Gastroesophageal sphincter (tissue), 4 donors: Measurements from ENCODE around the gene CFAP73. TPM values are rescaled to one million over a fixed set of nuclear protein-coding genes. Genes with fewer than 3 reads are reported as not detected.

ENCODE experiments used
- ATAC-seq: fragments of 150-250 bp; one replicate; pipeline ENCODE4 v1.9.1; 2016; ENCODE audit warnings: mild to moderate bottlenecking, moderate library complexity
- H3K27ac ChIP-seq, 4 donors: fragments of 200-600 bp; sonication (generic) in 3 of 4; 1 replicate in 3 of 4; 2 replicates in 1 of 4; pipeline ENCODE4 v1.5.1; 2016 to 2019
- H3K27me3 ChIP-seq: fragments of 200-600 bp; sonication (generic); one replicate; pipeline ENCODE4 v1.5.1; 2019
- H3K36me3 ChIP-seq, 2 donors: fragments of 200-600 bp; sonication (generic); one replicate each; pipeline ENCODE4 v1.5.1; 2019; ENCODE audit warnings: control low read depth in 1 of 2
- H3K4me1 ChIP-seq, 3 donors: fragments of 200-600 bp; sonication (generic); 1 replicate in 2 of 3; 2 replicates in 1 of 3; pipeline ENCODE4 v1.5.1; 2016 to 2019; ENCODE audit warnings: control low read depth in 2 of 3
- H3K4me3 ChIP-seq, 2 donors: fragments of 200-600 bp; sonication (generic); one replicate each; pipeline ENCODE4 v1.5.1; 2019; ENCODE audit warnings: mild to moderate bottlenecking in 1 of 2, moderate library complexity in 1 of 2
- H3K9me3 ChIP-seq, 3 donors: fragments of 200-600 bp; sonication (generic); one replicate each; pipeline ENCODE4 v1.5.1; 2017 to 2019; ENCODE audit warnings: control low read depth in 2 of 3
- EP300 ChIP-seq: sonication (generic); formaldehyde crosslinking; IDR thresholded peaks from one replicate; pipeline ENCODE4 v1.6.1; 2017; ENCODE audit warnings: antibody characterized with exemption, mild to moderate bottlenecking
- POLR2A ChIP-seq, 2 donors: fragments of 450-650 bp; IDR thresholded peaks; one replicate each; pipeline ENCODE4 v1.6.1; 2017; ENCODE audit warnings: antibody characterized with exemption in 2 of 2, mild to moderate bottlenecking in 2 of 2, moderate library complexity in 1 of 2
- POLR2AphosphoS5 ChIP-seq: sonication (generic); formaldehyde crosslinking; IDR thresholded peaks from one replicate; pipeline ENCODE4 v1.6.1; 2017; ENCODE audit warnings: antibody characterized with exemption
- WGBS, 2 donors: methylation state at CpG; one replicate each; pipeline ENCODE4 v1.1.5; 2018; ENCODE audit warnings: low coverage in 1 of 2; 5-methylcytosine and 5-hydroxymethylcytosine counted together
- total RNA-seq, 4 donors: library from RNA; depleted of rRNA; stranded (reverse); fragments of >200 nt; gene quantifications; one replicate each; pipeline ENCODE4 v1.1.0, GENCODE V29; 2016
- TF ChIP-seq, protein P1 (sequence below), 4 experiments: fragments of 200-600 bp in 2 of 4; fragments of 450-650 bp in 2 of 4; sonication (generic) in 1 of 4; IDR thresholded peaks; one replicate each; pipeline ENCODE4 v1.5.1; 2017 to 2019; ENCODE audit warnings: antibody characterized with exemption in 4 of 4, mild to moderate bottlenecking in 2 of 4, moderate library complexity in 2 of 4

Gene CFAP73
- total RNA-seq, 4 donors from 2014 or later: not detected

DNA sequence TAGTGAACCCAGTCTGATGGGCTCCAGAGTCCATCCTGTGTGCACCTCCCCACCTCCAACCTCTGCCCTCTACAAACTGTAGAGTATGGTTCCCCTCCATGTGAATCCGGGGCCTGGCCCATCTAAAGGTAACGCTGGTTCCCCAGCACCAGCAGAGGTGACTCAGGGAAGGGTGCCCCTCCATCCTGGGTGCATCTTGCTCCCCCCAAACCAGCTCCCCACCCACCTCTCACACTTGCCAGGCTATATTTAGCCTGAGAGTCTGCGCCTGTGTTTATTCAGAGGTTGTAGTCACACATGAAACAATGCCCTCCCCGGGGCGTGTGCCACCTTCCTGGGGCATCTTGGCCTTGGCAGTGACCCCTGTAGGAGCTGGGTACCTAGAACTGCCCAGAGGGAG, 40.2 kb upstream of the CFAP73 start:
- H3K27me3 ChIP-seq: peaks cover 48% of the 10 kb centered on the region
- H3K4me3 ChIP-seq: no peak overlapping the region
- WGBS, 2 donors: 100% methylated on average over 1 of the region's 5 CpGs; no CpG with 5 or more reads in 1 of the 2 donors
- H3K36me3 ChIP-seq: no peaks in the 10 kb centered on the region
- no peak overlapping the region for H3K27ac ChIP-seq
- no peak for ATAC-seq
- H3K4me1 ChIP-seq: no peaks in the 10 kb centered on the region
- TF ChIP-seq POLR2AphosphoS5 (no peak), POLR2A (IDR thresholded peaks at IDR 0.05) (no peak), EP300 (no peak)
- TF ChIP-seq, protein P1, sequence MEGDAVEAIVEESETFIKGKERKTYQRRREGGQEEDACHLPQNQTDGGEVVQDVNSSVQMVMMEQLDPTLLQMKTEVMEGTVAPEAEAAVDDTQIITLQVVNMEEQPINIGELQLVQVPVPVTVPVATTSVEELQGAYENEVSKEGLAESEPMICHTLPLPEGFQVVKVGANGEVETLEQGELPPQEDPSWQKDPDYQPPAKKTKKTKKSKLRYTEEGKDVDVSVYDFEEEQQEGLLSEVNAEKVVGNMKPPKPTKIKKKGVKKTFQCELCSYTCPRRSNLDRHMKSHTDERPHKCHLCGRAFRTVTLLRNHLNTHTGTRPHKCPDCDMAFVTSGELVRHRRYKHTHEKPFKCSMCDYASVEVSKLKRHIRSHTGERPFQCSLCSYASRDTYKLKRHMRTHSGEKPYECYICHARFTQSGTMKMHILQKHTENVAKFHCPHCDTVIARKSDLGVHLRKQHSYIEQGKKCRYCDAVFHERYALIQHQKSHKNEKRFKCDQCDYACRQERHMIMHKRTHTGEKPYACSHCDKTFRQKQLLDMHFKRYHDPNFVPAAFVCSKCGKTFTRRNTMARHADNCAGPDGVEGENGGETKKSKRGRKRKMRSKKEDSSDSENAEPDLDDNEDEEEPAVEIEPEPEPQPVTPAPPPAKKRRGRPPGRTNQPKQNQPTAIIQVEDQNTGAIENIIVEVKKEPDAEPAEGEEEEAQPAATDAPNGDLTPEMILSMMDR (IDR thresholded peaks at IDR 0.05): no peak
- no peaks in the 10 kb centered on the region for H3K9me3 ChIP-seq

GRCh38 chr12:113109872-113110599, 39.5 kb upstream of the CFAP73 start:
- no peaks in the 10 kb centered on the region for H3K9me3 ChIP-seq
- H3K4me3 ChIP-seq: no peak overlapping the region
- WGBS, 2 donors: 40 to 51% methylated on average over 3 to 5 of the region's 7 CpGs
- H3K27ac ChIP-seq: no peak overlapping the region
- TF ChIP-seq POLR2A (IDR thresholded peaks at IDR 0.05) (no peak), EP300 (no peak), POLR2AphosphoS5 (no peak)
- TF ChIP-seq, protein P1 (IDR thresholded peaks at IDR 0.05): no peak
- ATAC-seq: no peak
- no peaks in the 10 kb centered on the region for H3K36me3 ChIP-seq
- peaks cover 48% of the 10 kb centered on the region for H3K27me3 ChIP-seq
- no peaks in the 10 kb centered on the region for H3K4me1 ChIP-seq

DNA sequence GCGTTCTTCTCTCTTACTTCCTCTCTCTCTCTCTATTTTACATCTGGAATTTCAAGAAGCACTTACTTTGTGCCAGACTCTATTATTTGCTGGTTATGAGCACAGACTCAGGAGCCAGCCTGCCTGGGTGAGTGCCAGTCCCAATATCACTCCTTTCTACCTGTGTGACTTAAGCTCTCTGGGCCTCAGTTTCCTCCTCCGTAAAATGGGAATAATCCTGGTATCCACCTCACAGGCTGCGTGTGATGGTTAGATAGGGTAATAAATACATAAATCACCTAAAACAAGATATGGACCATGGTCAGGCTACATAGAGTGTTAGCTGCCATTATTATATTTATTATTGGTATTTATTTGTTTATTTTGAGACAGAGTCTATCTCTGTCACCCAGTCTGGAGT, 38.3 kb upstream of the CFAP73 start:
- no peak overlapping the region for H3K27ac ChIP-seq
- no peaks in the 10 kb centered on the region for H3K9me3 ChIP-seq
- H3K4me3 ChIP-seq: no peak overlapping the region
- peaks cover 45% of the 10 kb centered on the region for H3K27me3 ChIP-seq
- no peaks in the 10 kb centered on the region for H3K36me3 ChIP-seq
- no peak for TF ChIP-seq POLR2A (IDR thresholded peaks at IDR 0.05)
- 83 to 89% methylated on average over 3 of the region's 3 CpGs for WGBS, 2 donors
- no peaks in the 10 kb centered on the region for H3K4me1 ChIP-seq
- no peak for ATAC-seq

DNA sequence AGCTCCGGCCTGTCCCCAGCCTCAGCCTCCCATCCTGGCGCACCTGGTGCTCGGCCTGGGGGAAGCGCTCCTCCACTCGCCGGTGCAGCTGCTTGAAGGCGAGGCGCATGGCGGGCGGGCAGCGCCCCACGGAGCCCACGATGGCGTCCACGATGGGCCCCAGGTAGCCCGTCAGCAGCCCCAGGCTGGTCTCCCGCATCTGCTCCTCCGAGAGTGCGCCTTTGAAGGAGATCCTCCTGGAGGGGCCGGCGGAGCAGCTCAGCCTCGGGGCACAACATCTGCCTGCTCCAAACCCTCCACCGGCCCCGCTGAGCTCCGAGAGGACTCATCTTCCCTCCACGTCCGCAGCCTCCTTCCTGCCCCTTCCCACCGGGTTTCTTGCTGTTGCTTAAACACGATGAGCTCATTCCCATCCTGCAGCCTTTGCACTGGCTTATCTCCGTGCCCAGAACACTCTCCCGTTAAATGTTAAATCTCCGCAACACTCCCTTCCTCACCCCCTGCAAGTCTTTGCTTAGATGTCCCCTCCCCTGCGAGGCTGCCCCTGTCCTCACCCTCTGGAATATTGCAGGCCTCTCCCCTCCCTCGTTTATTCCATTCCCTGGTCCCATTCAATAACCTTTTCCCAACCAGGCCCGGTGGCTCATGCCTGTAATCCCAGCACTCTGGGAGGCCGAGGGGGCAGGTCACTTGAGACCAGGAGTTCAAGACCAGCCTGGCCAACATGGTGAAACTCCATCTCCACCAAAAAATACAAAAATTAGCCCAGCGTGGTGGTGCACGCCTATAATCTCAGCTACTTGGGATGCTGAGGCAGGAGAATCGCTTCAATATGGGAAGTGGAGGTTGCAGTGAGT, 37.3 kb upstream of the CFAP73 start:
- no peaks in the 10 kb centered on the region for H3K36me3 ChIP-seq
- WGBS, 2 donors: 43 to 75% methylated on average over 11 to 15 of the region's 39 CpGs
- H3K4me3 ChIP-seq: no peak overlapping the region
- TF ChIP-seq POLR2A (IDR thresholded peaks at IDR 0.05): no peak
- TF ChIP-seq POLR2AphosphoS5: no peak
- TF ChIP-seq EP300: no peak
- TF ChIP-seq, protein P1 (IDR thresholded peaks at IDR 0.05): no peak
- H3K9me3 ChIP-seq: no peaks in the 10 kb centered on the region
- no peak for ATAC-seq
- H3K27me3 ChIP-seq: peaks cover 49% of the 10 kb centered on the region
- no peaks in the 10 kb centered on the region for H3K4me1 ChIP-seq
- no peak overlapping the region for H3K27ac ChIP-seq

DNA sequence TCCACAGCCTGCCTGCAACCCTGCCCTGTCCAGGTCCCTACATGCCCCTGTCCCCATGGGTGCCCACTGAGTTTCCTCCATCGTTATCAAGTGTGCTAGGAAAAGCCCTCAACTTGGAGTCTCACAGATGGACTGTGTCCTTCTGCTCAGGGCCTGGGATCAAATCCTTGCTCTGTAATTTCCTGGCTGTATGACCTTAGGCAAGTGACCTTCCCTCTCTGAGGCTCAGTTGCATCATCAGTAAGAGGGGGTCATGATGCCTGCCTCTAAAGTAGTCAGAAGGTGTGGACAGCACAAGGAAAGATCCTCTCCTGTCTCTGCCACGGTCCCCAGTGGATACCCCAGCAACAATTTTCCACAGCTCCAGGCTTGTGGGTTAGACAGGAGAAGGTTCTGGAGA, 36.1 kb upstream of the CFAP73 start:
- no peak overlapping the region for H3K27ac ChIP-seq
- TF ChIP-seq EP300 (no peak), POLR2A (IDR thresholded peaks at IDR 0.05) (no peak), POLR2AphosphoS5 (no peak)
- TF ChIP-seq, protein P1 (IDR thresholded peaks at IDR 0.05): no peak
- 57 to 67% methylated on average over 1 of the region's 2 CpGs for WGBS, 2 donors
- H3K36me3 ChIP-seq: no peaks in the 10 kb centered on the region
- peaks cover 50% of the 10 kb centered on the region for H3K27me3 ChIP-seq
- H3K4me3 ChIP-seq: no peak overlapping the region
- no peaks in the 10 kb centered on the region for H3K4me1 ChIP-seq
- H3K9me3 ChIP-seq: no peaks in the 10 kb centered on the region
- no peak for ATAC-seq
